IgD-negative memory B cell (primary cell): ENCODE results near the gene IPO4. TPM values are rescaled to one million over a fixed set of nuclear protein-coding genes. Genes with fewer than 3 reads are reported as not detected.

Experiments used
- H3K27ac Mint-ChIP-seq, 3 donors: one replicate each; pipeline ENCODE4 v1.8.0; 2020 to 2022; ENCODE audit warnings: mild to moderate bottlenecking in 3 of 3, mixed read lengths in 3 of 3, moderate library complexity in 1 of 3
- H3K27me3 Mint-ChIP-seq: one replicate; pipeline ENCODE4 v1.8.0; 2021; ENCODE audit warnings: mixed read lengths
- H3K36me3 Mint-ChIP-seq: one replicate; pipeline ENCODE4 v1.8.0; 2020; ENCODE audit warnings: mild to moderate bottlenecking, mixed read lengths
- H3K4me1 Mint-ChIP-seq, 3 donors: one replicate each; pipeline ENCODE4 v1.8.0; 2020 to 2022; ENCODE audit warnings: mixed read lengths in 3 of 3, mild to moderate bottlenecking in 1 of 3
- H3K4me3 Mint-ChIP-seq, 4 donors: one replicate each; pipeline ENCODE4 v1.8.0; 2020 to 2022; ENCODE audit warnings: mild to moderate bottlenecking in 4 of 4, mixed read lengths in 4 of 4, moderate library complexity in 3 of 4
- H3K9me3 Mint-ChIP-seq, 3 donors: one replicate each; pipeline ENCODE4 v1.8.0; 2020 to 2021; ENCODE audit warnings: mixed read lengths in 3 of 3, mild to moderate bottlenecking in 1 of 3
- polyA plus RNA-seq: library from polyadenylated mRNA; unstranded; fragments of 300-500 nt; fragmentation: Illumina TruSeq; gene quantifications from one replicate; pipeline ENCODE4 v1.2.3, GENCODE V29; 2021

Gene IPO4
- polyA plus RNA-seq, 1 donor from 2014 or later: 15.8 TPM

DNA sequence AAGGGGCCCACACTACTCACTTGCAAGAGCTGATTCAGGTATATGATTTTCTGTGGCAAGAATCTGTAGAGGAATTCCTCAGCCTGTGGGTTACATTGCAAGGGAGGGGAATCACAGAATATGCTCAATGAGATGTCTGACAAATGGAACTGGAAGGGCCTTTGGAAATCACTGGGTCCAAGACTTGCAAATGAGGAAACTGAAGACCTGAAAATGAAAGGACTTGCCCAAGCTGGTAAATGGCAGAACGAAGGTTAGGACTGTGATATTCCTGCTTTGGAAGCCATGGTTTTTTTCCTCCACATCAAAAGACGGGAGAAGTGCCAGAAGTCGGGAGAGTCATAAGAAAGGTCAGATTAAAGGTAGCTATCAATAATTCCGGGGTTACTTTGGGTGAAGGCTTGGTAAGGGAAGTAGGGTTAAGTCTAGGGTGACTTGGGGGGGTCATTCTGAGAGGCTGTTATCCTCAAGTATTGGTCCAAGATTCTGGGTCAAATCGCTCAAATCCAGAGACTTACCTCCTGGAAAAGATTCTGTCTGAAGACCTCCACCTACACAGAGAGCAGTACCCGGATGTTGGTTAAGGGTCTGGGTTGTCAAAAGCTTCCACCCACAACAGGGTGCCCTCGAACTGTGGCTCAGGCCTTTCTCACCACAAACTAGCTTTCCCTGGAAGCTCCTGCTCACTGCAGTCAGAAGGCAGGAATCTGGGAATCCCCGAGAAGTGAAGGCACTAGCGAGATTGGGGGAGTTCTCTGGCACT lies 42.7 kb downstream of the IPO4 start:
- Mint-ChIP-seq H3K4me3 (peak overlapping the region; percentile 97 to 99 (median 98)), H3K9me3 (no peaks in the 10 kb centered on the region), H3K4me1 (peaks cover 24 to 32% (median 26%) of the 10 kb centered on the region in 3 donors), H3K27me3 (no peaks in the 10 kb centered on the region), H3K36me3 (peaks cover 3% of the 10 kb centered on the region), H3K27ac (peak overlapping the region; percentile 94 to 98 (median 95))

DNA sequence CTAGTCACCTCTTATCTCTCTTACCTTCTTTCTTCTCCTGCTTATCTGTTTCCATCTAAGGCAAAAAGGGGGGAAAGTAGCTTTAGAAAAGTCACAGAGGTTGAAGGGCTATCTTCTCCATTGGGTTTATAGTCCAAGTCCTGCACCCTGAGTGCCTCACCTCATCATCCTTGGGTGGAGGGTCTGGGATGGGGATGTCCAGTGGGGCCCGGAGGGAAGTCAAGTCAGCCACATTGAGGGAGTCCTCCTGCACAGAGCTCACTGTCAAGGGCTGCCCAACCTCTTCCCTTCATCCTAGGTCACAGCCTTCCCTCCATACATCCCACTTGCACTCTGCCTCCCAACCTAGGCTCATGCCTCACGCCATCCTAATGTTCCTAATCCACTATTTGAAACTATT lies 43.4 kb downstream of the IPO4 start:
- H3K4me1 Mint-ChIP-seq: peaks cover 26 to 34% (median 27%) of the 10 kb centered on the region in 3 donors

GRCh38 chr14:24144451-24144850 lies 44.2 kb downstream of the IPO4 start:
- peak overlapping the region in 1 of 4 donors; percentile 98 for H3K4me3 Mint-ChIP-seq
- no peaks in the 10 kb centered on the region for H3K9me3 Mint-ChIP-seq
- peaks cover 3% of the 10 kb centered on the region for H3K36me3 Mint-ChIP-seq
- H3K27me3 Mint-ChIP-seq: no peaks in the 10 kb centered on the region
- H3K27ac Mint-ChIP-seq: peak overlapping the region in 2 of 3 donors; percentile 52 to 80
- H3K4me1 Mint-ChIP-seq: peaks cover 26 to 36% (median 31%) of the 10 kb centered on the region in 3 donors

More for the DNA sequence above, 43.4 kb downstream of the IPO4 start:
- H3K9me3 Mint-ChIP-seq: no peaks in the 10 kb centered on the region
- H3K36me3 Mint-ChIP-seq: peaks cover 3% of the 10 kb centered on the region
- no peak overlapping the region for H3K27ac Mint-ChIP-seq
- peak overlapping the region; percentile 97 to 99 (median 98) for H3K4me3 Mint-ChIP-seq
- no peaks in the 10 kb centered on the region for H3K27me3 Mint-ChIP-seq

GRCh38 chr14:24143511-24143910 lies 45.1 kb downstream of the IPO4 start:
- H3K4me1 Mint-ChIP-seq: peaks cover 24 to 39% (median 31%) of the 10 kb centered on the region in 3 donors
- no peaks in the 10 kb centered on the region for H3K27me3 Mint-ChIP-seq
- peaks cover 3% of the 10 kb centered on the region for H3K36me3 Mint-ChIP-seq
- H3K27ac Mint-ChIP-seq: peak overlapping the region in 1 of 3 donors; percentile 52
- peak overlapping the region in 2 of 4 donors; percentile 37 to 98 for H3K4me3 Mint-ChIP-seq
- H3K9me3 Mint-ChIP-seq: no peaks in the 10 kb centered on the region

DNA sequence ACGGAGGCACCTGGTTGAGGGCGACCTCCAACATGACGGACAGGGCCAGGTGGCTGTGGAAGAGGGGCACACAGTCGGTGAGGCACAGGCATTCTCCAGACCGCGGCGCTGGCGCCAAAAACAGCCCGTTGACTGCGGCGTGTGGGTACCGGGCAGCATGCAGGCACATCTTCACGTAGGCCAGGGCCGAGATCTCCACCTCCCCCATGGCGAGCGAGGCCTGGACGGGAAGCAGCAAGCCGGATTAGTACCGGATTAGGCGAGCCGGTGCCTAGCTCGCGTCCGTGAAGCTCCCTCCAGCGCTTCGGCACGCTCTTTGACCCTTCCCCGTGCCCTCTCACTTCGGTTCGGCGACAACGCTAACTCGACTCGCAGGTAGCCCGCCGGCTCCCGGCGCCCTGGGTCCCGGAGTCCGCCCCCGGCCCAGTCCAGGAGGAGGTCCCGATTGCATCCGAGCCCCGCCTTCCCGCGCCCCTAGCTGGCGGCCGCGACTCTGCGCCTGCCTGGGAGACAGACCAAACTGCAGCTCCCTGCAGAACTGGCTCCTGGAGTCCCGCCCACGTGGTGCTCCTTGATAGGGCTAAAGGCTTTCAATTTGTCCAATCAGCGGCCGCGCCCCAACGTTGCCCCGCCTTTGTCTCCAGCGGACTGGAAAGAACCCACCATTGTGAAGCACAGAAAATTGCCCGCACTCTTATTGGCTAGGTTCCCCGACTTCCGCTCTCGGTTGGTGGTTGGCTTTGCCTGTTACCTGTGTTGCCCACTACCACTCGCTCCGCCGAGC lies 47.3 kb downstream of the IPO4 start, which contains the start of gene EMC9:
TSS of gene EMC9 (minus strand) at position 495 of the 784 bp plus-strand sequence. CDS start at position 208, 287 bp downstream.
- Mint-ChIP-seq H3K27me3 (no peaks in the 10 kb centered on the region), H3K9me3 (no peaks in the 10 kb centered on the region), H3K27ac (peak within 1 kb of the TSS; percentile 84 to 95 (median 93)), H3K36me3 (peaks cover 6% of the 10 kb centered on the region), H3K4me1 (peaks cover 20 to 45% (median 33%) of the 10 kb centered on the region in 3 donors), H3K4me3 (peak within 1 kb of the TSS; percentile 91 to 98 (median 95))

DNA sequence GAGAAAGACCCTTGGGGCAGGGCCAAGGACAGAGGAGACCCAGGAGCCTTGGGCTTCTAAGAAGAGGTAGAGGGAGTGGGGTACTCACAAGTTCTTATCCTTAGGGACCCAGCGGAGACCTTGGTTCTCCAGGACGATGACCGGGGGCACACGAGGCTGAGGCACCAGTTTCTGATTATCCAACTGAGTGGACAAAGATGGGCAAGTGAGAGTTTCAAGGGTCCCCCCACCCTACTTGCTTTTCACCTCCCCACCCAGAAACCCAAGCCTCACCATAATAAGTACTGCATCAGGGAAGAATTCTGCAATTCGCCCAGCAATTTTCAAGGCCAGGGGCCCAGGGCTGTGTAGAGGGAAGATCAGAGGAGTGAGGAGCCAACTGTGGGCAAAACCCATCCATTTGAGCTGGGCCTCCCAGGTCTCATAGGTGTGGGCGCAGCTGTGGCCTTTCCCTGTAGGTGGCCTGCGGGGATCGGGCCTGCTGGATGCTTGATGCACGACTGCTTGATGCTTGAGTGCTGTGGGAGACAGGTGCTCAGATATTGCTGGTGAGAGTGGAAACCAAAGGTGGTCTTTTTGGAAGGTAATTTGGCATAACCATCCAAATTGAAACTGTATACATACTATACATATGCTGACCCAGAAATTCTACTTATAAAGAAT lies 49.2 kb downstream of the IPO4 start:
- Mint-ChIP-seq H3K27me3 (no peaks in the 10 kb centered on the region), H3K4me3 (peak overlapping the region; percentile 41 to 98 (median 85)), H3K27ac (peak overlapping the region; percentile 71 to 87 (median 72)), H3K36me3 (peaks cover 5% of the 10 kb centered on the region), H3K9me3 (no peaks in the 10 kb centered on the region), H3K4me1 (peaks cover 19 to 38% (median 25%) of the 10 kb centered on the region in 3 donors)

DNA sequence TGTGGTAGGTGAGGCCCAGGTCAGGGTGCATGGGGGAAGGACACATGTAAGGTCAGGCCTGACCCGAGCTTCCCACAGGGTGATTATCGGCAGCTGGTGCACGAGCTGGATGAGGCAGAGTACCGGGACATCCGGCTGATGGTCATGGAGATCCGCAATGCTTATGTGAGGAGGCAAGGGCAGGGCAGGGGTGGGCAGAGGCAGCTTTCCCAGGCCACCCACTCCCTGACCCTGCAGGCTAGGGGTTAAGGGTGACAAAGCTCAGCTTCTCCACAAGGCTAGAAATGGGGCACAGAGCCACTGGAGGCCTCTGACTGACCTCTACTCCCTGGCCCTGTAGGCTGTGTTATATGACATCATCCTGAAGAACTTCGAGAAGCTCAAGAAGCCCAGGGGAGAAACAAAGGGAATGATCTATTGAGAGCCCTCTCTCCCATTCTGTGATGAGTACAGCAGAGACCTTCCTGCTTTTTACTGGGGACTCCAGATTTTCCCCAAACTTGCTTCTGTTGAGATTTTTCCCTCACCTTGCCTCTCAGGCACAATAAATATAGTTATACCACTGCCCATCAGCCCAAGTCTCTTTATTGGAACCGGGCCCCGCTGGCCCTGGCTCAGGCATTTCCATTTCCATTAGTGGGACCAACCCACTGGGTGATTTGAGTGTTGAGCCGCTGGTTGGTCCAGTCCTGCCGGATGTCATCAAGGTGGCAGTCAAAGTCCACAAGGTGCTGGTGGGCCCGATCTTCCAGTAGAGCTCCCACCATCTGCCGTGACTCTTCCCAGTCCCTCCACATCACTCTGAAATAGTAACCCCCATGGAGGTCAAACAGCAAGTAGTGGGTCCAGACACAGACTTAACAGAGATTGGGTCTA lies 50.0 kb downstream of the IPO4 start:
- no peaks in the 10 kb centered on the region for H3K9me3 Mint-ChIP-seq
- H3K4me1 Mint-ChIP-seq: peaks cover 19 to 36% (median 24%) of the 10 kb centered on the region in 3 donors
- peak overlapping the region; percentile 36 to 98 (median 75) for H3K4me3 Mint-ChIP-seq
- no peaks in the 10 kb centered on the region for H3K27me3 Mint-ChIP-seq
- H3K36me3 Mint-ChIP-seq: peaks cover 3% of the 10 kb centered on the region
- peak overlapping the region in 2 of 3 donors; percentile 78 to 87 for H3K27ac Mint-ChIP-seq

DNA sequence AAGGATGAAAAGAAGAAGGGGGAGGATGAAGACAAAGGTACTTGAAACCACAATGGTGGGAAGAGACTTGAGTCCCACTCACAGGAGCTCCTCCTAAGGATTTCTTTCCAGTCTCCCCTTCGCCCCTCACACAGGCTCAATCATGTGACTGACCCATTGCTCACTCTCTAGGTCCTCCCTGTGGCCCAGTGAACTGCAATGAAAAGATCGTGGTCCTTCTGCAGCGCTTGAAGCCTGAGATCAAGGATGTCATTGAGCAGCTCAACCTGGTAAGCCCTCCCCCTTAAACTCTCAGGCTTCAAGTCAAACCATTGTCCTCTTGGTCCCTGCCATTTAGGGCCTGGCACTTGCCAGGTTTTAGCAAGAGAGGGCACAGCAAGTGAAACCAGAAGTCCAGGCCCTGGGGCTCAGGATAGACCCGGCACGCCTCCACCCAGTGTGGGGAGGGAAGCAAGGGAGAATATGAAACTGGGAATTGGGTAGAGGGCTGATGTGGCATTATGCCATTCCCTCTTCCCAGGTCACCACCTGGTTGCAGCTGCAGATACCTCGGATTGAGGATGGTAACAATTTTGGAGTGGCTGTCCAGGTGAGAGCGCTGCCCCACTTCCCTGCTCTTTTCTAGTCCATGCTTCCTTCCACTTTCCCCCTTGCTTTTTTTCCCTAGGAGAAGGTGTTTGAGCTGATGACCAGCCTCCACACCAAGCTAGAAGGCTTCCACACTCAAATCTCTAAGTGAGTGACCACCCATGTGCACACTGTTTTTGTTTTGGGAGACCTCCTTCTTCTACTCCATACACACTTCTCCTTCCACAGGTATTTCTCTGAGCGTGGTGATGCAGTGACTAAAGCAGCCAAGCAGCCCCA lies 50.9 kb downstream of the IPO4 start:
- peak overlapping the region; percentile 77 to 98 (median 92) for H3K4me3 Mint-ChIP-seq
- no peaks in the 10 kb centered on the region for H3K27me3 Mint-ChIP-seq
- peak overlapping the region; percentile 78 to 98 (median 95) for H3K27ac Mint-ChIP-seq
- peaks cover 24 to 40% (median 26%) of the 10 kb centered on the region in 3 donors for H3K4me1 Mint-ChIP-seq
- no peaks in the 10 kb centered on the region for H3K9me3 Mint-ChIP-seq
- peaks cover 3% of the 10 kb centered on the region for H3K36me3 Mint-ChIP-seq

- Mint-ChIP-seq H3K4me1 (peaks cover 26 to 43% (median 26%) of the 10 kb centered on the region in 3 donors), H3K36me3 (peaks cover 3% of the 10 kb centered on the region), H3K27ac (peak overlapping the region; percentile 78 to 98 (median 95)), H3K27me3 (no peaks in the 10 kb centered on the region), H3K9me3 (no peaks in the 10 kb centered on the region), H3K4me3 (peak overlapping the region; percentile 88 to 98 (median 95))
Observed at GRCh38 chr14:24136684-24137528, 51.7 kb downstream of the IPO4 start.

DNA sequence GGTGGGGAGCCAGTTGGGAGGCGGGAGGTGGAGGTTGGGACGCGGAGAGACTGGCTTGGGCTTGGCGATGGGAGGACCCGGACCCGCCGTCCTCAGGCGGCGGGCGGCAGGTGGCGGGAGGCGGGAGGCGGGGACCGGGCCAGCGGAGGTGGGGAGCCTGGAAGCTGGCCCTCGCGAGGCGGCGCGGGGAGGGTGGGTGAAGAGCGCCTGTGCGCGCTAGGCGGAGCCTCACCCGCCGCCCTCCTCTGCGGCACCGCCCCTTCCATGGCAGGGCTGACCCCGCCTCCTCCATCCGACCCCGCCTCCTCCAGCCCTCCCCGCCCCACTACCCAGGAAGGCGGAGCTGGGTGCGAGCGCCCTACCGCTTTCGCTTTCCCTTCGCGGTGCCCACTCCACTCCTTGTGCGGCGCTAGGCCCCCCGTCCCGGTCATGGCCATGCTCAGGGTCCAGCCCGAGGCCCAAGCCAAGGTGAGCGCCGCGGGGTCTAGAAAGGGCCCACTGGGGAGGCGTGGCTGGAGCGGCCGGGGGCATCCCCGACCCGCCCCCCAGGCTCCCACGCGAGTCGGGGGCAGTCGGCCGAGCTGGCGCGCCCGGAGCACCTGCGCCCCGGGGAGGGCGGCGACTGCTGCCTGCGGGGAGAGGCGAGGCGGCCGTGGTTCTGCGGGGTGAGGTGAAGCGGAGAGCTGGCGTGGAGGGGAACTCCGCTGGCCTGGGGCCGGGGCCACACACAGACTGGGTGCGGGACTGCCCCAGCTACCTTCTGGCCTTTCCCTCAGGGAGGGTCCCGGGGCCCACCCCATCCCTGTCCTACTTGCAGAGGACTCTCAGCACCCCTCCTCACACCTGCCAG lies 52.6 kb downstream of the IPO4 start, which contains the start of gene PSME1:
TSS of gene PSME1 (plus strand) at position 361 of the 850 bp plus-strand sequence. CDS start at position 430, 69 bp downstream.
- Mint-ChIP-seq H3K4me3 (peak within 1 kb of the TSS; percentile 90 to 98 (median 96)), H3K4me1 (peaks cover 20 to 43% (median 26%) of the 10 kb centered on the region in 3 donors), H3K36me3 (peaks cover 3% of the 10 kb centered on the region), H3K27me3 (no peaks in the 10 kb centered on the region), H3K9me3 (no peaks in the 10 kb centered on the region), H3K27ac (peak within 1 kb of the TSS; percentile 78 to 98 (median 95))

- Mint-ChIP-seq H3K36me3 (peaks cover 3% of the 10 kb centered on the region), H3K27ac (peak overlapping the region; percentile 78 to 97 (median 93)), H3K4me1 (peaks cover 23 to 44% (median 23%) of the 10 kb centered on the region in 3 donors), H3K27me3 (no peaks in the 10 kb centered on the region), H3K4me3 (peak overlapping the region; percentile 90 to 98 (median 96)), H3K9me3 (no peaks in the 10 kb centered on the region)
Observed at GRCh38 chr14:24135584-24135833, 53.1 kb downstream of the IPO4 start.

DNA sequence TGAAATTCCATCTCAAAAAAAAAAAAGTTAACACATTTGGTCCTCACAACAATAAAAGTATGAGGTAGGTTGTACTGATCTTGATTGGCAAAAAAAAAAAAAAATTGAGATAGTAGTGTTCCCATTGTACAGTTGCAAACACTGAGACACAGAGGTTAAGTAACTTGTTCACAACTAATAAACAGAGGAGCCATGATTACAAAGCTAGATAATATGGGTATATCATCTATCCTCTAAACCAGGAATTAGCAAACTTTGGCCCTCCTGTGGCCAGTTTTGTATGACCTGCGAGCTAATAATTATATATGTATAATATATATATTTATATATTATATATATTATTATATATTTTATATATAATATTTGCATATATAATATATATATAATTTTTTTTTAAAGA lies 54.9 kb downstream of the IPO4 start:
- no peak overlapping the region for H3K4me3 Mint-ChIP-seq
- H3K4me1 Mint-ChIP-seq: peaks cover 17 to 32% (median 19%) of the 10 kb centered on the region in 3 donors
- no peaks in the 10 kb centered on the region for H3K27me3 Mint-ChIP-seq

More for the DNA sequence above, 54.9 kb downstream of the IPO4 start:
- Mint-ChIP-seq H3K27ac (no peak overlapping the region), H3K9me3 (no peaks in the 10 kb centered on the region), H3K36me3 (peaks cover 5% of the 10 kb centered on the region)
